D721Med (cell line): Measurements from ENCODE around the gene IQCE.

Experiments used
- DNase-seq: peaks from one replicate; pipeline ENCODE4 v3.0.0; 2011; ENCODE audit warnings: low spot score; ENCODE audit not compliant: insufficient read length
- FAIRE-seq: peaks from 2 replicates; lab custom pipeline; 2011; peaks lifted over from hg19 to GRCh38; lab: Jason Lieb, UNC
- CTCF ChIP-seq: IDR thresholded peaks from 2 replicates; pipeline ENCODE4 v1.5.1; 2012; ENCODE audit warnings: mild to moderate bottlenecking, control low read depth; ENCODE audit not compliant: insufficient read depth; ENCODE audit errors: missing control alignments

The IQCE gene

GRCh38 chr7:2580636-2581035 lies 21.9 kb downstream of the IQCE start:
- FAIRE-seq (no peak), DNase-seq (no peak)
- TF ChIP-seq CTCF, result no peak

GRCh38 chr7:2582006-2582735 lies 23.4 kb downstream of the IQCE start:
- FAIRE-seq, result no peak
- no peak for TF ChIP-seq CTCF
- DNase-seq, result no peak

GRCh38 chr7:2583798-2584580 lies 25.2 kb downstream of the IQCE start:
- no peak for FAIRE-seq
- TF ChIP-seq CTCF, result no peak
- DNase-seq, result no peak

- no peak for DNase-seq
- no peak for FAIRE-seq
- no peak for TF ChIP-seq CTCF
Observed at GRCh38 chr7:2585446-2585845, 26.7 kb downstream of the IQCE start.

- DNase-seq (no peak), FAIRE-seq (no peak)
- no peak for TF ChIP-seq CTCF
Observed at GRCh38 chr7:2586326-2587020, 27.7 kb downstream of the IQCE start.

GRCh38 chr7:2587134-2587533 lies 28.4 kb downstream of the IQCE start:
- DNase-seq (no peak), FAIRE-seq (no peak)
- no peak for TF ChIP-seq CTCF
